HL-60/S4 treated with phorbol 12-myristate 13-acetate at 8.2 ng/mL for 4 days and 3 days (cell line): ENCODE measurements around the gene ZGLP1.
"Not testable (repeated sequence)": the region's sequence is repeated elsewhere in the genome, so short reads cannot be mapped to it uniquely, and the experiment has no call there.

Experiments
- in situ Hi-C: fragments of 300-500 bp; cut with MboI; formaldehyde crosslinking; loops from 2 replicates; pipeline ENCODE4 v1.15.0; 2022; ENCODE audit warnings: low sequenced_read_pairs

The ZGLP1 gene

DNA sequence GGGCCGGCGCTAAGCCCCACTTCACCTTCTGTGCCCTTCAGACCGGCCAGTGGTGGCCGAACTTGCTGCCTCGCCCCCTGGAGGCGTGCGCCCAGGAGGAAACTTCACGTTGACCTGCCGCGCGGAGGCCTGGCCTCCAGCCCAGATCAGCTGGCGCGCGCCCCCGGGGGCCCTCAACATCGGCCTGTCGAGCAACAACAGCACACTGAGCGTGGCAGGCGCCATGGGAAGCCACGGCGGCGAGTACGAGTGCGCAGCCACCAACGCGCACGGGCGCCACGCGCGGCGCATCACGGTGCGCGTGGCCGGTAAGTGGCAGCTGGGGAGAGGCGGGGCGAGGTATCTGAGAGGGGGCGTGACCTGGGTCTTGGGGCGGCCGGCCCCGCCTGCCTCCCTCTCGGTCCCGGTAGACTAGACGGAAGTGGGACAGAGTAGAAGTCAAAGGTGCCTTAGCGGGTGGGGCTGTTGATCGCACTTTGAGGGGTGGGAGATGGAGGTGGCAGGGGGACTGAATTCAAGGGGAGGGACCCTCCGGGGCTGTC lies 14.2 kb downstream of the ZGLP1 start:
- in situ Hi-C loops, result no loop called here

DNA sequence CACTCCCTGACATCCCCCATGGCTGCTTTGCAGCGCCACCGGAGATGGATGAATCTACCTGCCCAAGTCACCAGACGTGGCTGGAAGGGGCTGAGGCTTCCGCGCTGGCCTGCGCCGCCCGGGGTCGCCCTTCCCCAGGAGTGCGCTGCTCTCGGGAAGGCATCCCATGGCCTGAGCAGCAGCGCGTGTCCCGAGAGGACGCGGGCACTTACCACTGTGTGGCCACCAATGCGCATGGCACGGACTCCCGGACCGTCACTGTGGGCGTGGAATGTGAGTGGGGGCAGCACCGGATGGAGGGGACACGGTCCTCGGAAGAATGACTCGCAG lies 15.3 kb downstream of the ZGLP1 start:
- in situ Hi-C loops, result no loop called here

DNA sequence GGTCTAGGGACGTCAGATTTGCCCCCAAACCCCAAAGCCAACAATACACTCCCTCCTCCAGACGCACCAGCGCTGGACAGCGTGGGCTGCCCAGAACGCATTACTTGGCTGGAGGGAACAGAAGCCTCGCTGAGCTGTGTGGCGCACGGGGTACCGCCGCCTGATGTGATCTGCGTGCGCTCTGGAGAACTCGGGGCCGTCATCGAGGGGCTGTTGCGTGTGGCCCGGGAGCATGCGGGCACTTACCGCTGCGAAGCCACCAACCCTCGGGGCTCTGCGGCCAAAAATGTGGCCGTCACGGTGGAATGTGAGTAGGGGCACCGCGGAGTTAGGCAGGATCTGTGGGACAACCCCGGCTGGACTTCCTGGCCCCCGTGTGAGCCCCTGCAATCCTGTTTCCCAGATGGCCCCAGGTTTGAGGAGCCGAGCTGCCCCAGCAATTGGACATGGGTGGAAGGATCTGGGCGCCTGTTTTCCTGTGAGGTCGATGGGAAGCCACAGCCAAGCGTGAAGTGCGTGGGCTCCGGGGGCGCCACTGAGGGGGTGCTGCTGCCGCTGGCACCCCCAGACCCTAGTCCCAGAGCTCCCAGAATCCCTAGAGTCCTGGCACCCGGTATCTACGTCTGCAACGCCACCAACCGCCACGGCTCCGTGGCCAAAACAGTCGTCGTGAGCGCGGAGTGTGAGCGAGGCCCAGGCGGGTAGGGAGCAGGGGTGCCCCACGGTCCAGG lies 15.8 kb downstream of the ZGLP1 start:
- in situ Hi-C loops, result no loop called here

DNA sequence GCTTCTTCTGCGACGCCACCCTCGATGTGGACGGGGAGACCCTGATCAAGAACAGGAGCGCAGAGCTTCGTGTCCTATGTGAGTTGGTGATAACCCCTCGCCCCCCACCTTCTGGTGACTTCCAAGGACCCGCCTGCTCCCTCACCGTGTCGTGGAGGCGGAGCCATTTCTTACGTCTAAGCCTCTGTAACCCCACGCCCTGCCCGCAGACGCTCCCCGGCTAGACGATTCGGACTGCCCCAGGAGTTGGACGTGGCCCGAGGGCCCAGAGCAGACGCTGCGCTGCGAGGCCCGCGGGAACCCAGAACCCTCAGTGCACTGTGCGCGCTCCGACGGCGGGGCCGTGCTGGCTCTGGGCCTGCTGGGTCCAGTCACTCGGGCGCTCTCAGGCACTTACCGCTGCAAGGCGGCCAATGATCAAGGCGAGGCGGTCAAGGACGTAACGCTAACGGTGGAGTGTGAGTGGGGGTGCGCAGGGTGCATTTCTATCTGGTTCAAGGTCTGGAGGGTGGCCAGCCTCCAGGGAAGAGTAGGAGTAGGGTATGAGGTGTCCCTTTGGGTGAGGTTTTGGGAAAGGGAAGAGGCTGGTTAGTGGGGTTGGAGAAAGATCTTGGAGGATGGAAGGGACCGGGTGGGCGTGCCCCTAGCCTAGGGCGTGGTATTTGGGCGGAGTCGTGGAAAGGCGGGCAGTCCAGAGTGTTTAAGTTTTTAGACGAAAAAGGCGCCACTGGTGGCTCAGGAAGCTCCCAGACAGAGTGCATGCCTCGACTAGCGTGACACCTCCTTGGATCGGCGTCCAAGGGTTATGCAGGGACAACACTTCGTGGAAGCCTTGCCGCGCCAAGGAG lies 16.6 kb downstream of the ZGLP1 start:
- in situ Hi-C loops, result no loop called here

DNA sequence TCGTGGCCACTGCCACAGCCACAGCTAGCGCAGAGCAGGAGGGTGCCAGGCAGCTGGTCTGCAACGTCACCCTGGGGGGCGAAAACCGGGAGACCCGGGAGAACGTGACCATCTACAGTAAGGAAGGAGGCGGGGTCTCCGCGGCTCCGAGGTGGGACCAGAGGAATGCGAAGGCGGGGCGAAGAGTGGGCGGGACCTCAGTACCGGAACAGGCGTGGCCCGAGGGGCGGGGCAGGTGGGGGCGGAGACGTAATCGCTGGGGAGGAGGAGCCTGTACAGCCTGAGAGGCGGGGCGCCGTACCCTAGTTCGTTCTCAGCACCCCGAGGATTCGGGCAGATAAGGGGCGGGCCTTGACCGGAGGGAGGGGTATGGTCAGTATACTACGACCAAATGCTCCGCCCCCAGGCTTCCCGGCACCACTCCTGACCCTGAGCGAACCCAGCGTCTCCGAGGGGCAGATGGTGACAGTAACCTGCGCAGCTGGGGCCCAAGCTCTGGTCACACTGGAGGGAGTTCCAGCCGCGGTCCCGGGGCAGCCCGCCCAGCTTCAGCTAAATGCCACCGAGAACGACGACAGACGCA lies 17.3 kb downstream of the ZGLP1 start:
- in situ Hi-C loops, result no loop called here

DNA sequence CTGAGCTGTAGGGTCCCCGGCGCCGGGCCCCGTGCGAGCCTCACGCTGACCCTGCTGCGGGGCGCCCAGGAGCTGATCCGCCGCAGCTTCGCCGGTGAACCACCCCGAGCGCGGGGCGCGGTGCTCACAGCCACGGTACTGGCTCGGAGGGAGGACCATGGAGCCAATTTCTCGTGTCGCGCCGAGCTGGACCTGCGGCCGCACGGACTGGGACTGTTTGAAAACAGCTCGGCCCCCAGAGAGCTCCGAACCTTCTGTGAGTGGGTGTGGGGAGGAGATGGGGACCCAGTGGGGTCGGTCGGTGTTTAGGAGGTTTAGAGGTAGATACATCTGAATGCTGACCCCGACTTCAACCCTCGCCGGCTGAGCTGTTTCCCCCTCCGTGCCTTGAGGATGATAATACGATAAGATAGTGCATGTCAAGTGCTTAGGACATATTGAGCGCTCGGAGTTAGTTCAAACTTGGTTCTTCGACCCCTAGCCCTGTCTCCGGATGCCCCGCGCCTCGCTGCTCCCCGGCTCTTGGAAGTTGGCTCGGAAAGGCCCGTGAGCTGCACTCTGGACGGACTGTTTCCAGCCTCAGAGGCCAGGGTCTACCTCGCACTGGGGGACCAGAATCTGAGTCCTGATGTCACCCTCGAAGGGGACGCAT lies 17.9 kb downstream of the ZGLP1 start:
- in situ Hi-C loops, result no loop called here

DNA sequence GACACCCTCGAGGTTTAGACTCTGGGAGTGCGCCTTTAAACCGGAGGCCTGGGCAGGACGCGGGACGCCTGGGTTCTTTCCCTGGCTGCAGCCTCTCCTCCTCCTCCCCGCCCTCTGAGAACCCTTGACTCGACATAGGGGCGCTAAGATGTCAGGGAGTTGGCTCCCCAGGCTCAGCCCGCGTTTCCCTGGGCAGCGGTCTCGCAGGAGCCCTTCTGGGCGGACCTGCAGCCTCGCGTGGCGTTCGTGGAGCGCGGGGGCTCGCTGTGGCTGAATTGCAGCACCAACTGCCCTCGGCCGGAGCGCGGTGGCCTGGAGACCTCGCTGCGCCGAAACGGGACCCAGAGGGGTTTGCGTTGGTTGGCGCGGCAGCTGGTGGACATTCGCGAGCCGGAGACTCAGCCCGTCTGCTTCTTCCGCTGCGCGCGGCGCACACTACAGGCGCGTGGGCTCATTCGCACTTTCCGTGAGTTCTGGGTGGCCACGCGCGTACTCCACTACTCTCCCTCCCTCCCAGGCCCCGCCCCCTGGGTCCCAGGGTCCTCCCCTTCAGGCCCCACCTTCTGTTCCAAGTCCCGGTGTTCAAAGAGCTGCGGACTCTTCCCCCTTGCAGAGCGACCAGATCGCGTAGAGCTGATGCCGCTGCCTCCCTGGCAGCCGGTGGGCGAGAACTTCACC lies 18.6 kb downstream of the ZGLP1 start:
- in situ Hi-C loops, result no loop called here

DNA sequence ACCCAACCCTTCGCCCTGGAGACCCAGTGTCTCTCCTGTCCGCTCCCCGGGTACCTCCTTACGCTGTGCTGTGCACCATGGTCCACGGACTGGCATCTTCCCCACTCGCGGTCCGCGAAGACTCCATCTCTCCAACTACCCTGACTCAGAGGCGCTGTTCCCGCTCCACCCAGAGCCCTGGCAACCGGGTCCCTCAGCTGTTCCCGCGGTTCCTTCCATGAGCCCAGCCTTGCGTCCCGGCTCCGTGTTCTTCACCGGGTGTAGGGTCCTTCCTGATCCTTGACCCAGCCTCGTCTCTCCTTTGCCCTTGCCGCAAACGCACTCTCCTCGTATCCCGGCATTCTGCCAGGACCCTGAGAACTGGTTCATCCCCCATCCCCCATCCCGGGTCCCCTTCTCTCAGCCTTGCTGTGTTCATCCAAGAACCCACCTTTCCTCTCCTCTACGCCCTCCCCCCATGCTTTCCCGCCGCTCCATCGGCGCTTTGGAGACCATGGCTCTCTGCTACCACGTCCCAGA lies 19.2 kb downstream of the ZGLP1 start:
- in situ Hi-C loops, result no loop called here

DNA sequence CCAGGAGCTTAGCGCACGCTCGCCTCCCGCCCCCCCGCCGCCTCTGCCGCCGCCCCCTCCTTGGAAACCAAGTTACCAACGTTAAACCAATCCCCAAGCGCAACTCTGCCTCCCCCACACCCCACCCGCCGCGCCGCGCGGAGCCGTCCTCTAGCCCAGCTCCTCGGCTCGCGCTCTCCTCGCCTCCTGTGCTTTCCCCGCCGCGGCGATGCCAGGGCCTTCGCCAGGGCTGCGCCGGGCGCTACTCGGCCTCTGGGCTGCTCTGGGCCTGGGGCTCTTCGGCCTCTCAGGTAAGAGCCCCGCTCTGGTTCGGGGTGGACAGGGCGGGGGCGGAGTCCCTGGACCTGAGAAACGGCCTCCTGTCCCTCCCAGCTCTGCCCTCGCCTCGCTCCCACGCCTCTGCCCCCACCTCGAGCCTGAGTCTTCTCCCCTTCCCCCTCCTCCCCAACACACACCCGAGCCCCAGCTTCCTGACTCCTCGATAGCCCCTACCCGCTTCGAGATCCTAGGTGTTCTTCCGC lies 19.7 kb downstream of the ZGLP1 start, which contains the start of gene ICAM5:
Gene ICAM5 (plus strand): TSS at position 117 of the 521 bp plus-strand sequence. CDS start 92 bp downstream, at position 209.
- in situ Hi-C loops, result no loop called here

DNA sequence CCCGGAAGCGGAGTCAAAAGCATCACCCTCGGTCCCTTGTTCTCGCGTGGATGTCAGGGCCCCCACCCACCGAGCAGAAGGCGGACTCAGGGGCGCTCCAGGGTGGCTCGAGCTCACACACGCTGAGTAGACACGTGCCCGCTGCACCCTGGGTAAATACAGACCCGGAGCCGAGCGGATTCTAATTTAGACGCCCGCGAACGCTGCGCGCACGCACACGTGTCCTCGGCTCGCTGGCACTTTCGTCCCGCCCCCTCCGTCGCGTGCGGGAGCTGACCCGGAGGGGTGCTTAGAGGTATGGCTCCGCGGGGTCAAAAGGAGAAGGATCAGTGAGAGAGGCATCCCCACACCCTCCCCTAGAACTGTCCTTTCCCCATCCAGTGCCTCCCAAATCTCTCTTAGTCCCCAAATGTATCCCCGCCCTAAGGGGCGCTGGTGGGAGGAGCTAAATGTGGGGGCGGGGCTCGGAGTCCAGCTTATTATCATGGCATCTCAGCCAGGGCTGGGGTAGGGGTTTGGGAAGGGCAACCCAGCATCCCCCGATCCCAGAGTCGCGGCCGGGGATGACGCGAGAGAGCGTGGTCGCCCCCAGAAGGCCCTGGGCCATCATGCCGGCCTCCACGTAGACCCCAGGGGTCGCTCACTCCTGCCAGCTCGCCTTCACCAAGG lies 20.3 kb downstream of the ZGLP1 start:
- in situ Hi-C loops, result no loop called here

DNA sequence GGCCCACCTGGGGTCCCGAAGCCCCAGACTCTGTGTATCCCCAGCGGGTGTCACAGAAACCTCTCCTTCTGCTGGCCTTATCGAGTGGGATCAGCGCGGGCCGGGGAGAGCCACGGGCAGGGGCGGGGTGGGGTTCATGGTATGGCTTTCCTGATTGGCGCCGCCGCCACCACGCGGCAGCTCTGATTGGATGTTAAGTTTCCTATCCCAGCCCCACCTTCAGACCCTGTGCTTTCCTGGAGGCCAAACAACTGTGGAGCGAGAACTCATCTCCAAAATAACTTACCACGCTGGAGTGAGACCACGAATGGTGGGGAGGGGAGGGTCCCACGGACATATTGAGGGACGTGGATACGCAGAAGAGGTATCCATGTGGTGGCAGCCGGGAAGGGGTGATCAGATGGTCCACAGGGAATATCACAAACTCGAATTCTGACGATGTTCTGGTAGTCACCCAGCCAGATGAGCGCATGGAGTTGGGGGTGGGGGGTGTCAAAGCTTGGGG lies 20.9 kb downstream of the ZGLP1 start:
- in situ Hi-C loops, result no loop called here

DNA sequence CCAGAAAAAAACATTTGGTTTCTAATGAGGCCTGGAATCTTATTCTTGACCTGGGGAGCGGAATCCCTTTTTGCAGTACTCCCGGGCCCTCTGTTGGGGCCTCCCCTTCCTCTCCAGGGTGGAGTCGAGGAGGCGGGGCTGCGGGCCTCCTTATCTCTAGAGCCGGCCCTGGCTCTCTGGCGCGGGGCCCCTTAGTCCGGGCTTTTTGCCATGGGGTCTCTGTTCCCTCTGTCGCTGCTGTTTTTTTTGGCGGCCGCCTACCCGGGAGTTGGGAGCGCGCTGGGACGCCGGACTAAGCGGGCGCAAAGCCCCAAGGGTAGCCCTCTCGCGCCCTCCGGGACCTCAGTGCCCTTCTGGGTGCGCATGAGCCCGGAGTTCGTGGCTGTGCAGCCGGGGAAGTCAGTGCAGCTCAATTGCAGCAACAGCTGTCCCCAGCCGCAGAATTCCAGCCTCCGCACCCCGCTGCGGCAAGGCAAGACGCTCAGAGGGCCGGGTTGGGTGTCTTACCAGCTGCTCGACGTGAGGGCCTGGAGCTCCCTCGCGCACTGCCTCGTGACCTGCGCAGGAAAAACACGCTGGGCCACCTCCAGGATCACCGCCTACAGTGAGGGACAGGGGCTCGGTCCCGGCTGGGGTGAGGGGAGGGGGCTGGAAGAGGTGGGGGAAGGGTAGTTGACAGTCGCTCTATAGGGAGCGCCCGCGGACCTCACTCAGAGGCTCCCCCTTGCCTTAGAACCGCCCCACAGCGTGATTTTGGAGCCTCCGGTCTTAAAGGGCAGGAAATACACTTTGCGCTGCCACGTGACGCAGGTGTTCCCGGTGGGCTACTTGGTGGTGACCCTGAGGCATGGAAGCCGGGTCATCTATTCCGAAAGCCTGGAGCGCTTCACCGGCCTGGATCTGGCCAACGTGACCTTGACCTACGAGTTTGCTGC lies 22.5 kb downstream of the ZGLP1 start, which contains the start of gene ICAM4:
Gene ICAM4 (plus strand): TSS at position 153 of the 935 bp plus-strand sequence. CDS start 58 bp downstream, at position 211.
- in situ Hi-C loops, result no loop called here

DNA sequence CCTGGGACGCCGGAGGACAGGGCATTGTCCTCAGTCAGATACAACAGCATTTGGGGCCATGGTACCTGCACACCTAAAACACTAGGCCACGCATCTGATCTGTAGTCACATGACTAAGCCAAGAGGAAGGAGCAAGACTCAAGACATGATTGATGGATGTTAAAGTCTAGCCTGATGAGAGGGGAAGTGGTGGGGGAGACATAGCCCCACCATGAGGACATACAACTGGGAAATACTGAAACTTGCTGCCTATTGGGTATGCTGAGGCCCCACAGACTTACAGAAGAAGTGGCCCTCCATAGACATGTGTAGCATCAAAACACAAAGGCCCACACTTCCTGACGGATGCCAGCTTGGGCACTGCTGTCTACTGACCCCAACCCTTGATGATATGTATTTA lies 24.2 kb downstream of the ZGLP1 start:
- in situ Hi-C loops, result no loop called here

DNA sequence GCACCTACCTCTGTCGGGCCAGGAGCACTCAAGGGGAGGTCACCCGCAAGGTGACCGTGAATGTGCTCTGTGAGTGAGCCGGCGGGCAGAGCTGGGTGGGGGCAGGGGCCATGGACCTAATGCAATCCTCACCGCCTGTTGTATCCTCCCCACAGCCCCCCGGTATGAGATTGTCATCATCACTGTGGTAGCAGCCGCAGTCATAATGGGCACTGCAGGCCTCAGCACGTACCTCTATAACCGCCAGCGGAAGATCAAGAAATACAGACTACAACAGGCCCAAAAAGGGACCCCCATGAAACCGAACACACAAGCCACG lies 24.7 kb downstream of the ZGLP1 start:
- in situ Hi-C loops, result no loop called here

DNA sequence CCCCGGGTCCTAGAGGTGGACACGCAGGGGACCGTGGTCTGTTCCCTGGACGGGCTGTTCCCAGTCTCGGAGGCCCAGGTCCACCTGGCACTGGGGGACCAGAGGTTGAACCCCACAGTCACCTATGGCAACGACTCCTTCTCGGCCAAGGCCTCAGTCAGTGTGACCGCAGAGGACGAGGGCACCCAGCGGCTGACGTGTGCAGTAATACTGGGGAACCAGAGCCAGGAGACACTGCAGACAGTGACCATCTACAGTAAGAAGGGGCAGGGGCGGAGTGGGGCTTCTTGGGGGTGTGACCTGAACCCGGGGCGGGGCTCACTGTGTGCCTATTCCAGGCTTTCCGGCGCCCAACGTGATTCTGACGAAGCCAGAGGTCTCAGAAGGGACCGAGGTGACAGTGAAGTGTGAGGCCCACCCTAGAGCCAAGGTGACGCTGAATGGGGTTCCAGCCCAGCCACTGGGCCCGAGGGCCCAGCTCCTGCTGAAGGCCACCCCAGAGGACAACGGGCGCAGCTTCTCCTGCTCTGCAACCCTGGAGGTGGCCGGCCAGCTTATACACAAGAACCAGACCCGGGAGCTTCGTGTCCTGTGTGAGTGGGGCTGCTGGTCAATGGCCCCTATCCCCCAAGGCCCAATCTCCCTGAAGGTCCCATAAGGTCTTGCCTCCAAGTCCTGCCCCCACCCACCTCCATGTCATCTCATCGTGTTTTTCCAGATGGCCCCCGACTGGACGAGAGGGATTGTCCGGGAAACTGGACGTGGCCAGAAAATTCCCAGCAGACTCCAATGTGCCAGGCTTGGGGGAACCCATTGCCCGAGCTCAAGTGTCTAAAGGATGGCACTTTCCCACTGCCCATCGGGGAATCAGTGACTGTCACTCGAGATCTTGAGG lies 25.3 kb downstream of the ZGLP1 start:
- in situ Hi-C loops, result no loop called here

DNA sequence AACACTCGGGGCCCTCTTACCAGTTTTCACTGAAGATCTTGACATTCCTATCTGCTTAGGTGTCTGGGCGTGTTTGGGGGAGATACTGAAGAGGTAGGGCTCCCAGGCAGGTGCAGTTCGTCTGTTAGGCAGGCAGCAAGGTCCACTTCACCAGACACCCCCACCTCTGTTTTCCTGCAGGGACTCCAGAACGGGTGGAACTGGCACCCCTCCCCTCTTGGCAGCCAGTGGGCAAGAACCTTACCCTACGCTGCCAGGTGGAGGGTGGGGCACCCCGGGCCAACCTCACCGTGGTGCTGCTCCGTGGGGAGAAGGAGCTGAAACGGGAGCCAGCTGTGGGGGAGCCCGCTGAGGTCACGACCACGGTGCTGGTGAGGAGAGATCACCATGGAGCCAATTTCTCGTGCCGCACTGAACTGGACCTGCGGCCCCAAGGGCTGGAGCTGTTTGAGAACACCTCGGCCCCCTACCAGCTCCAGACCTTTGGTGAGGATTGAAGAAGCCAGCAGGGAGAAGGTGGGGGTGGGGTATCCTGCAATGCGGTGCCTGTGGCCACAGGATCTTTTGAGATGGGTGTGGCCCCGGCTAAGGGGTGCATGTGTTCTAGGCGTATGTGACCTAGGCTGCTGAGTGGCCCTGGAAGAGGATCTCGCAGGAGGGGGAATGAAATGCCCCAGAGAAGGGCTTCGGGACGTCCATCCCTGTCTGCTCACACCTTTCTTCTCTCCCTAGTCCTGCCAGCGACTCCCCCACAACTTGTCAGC lies 26.1 kb downstream of the ZGLP1 start:
- in situ Hi-C loops, result no loop called here

DNA sequence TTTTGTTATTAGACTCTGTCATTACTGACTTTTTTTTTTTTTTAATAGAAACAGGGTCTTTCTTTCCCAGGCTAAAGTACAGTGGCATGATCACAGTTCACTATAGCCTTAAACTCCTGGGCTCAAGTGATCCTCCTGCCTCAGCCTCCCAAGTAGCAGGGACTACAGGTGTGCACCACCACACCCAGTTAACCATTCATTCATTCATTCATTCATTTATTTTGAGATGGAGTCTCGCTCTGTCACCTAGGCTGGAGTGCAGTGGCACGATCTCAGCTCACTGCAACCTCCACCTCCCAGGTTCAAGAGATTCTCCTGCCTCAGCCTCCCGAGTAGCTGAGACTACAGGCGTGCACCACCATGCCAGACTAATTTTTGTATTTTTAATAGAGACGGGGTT lies 27.6 kb downstream of the ZGLP1 start:
- in situ Hi-C loops, result not testable (repeated sequence)
